ENCODE data around the gene REEP5. TPM values are rescaled to one million over a fixed set of nuclear protein-coding genes. Genes with fewer than 3 reads are reported as not detected.

The REEP5 gene
- total and polyA plus RNA-seq, 9 of the 15 experiments (the other 6 are each of a cell fraction or from before 2014, with no cell fraction given): 14.7 to 102 (median 36.0) TPM

GRCh38 chr5:112933105-112933504, 11.1 kb upstream of the REEP5 start:
- in situ Hi-C loops (cut with MboI): no loop called here
- ChIA-PET POLR2A (no interaction called here), CTCF (ENCODE audit: low intra/inter-chr PET ratio) (no interaction called here)
- Histone ChIP-seq H3K36me3 (ENCODE audit: control insufficient read depth, insufficient read depth, low read length) (no peaks in the 10 kb centered on the region), H4K20me1 (replicated peaks; ENCODE audit: control insufficient read depth, insufficient read depth, low read length) (no peaks in the 10 kb centered on the region), H3K79me2 (ENCODE audit: control insufficient read depth, insufficient read depth, low read length) (no peaks in the 10 kb centered on the region), H3K4me2 (ENCODE audit: insufficient read depth, low read length) (no peak overlapping the region), H3K9me1 (ENCODE audit: control insufficient read depth, insufficient read depth, low read length) (no peaks in the 10 kb centered on the region), H3K9me3 (replicated peaks; ENCODE audit: control insufficient read depth, insufficient read depth, low read depth, low read length) (no peaks in the 10 kb centered on the region), H3K27me3 (ENCODE audit: control insufficient read depth in 2 of 2, insufficient read depth in 2 of 2, low read length in 2 of 2) (no peaks in the 10 kb centered on the region), H3K4me1 (replicated peaks in 1 of 2; ENCODE audit: control insufficient read depth in 2 of 2, insufficient read depth in 2 of 2, low read length in 2 of 2) (peaks cover 0 to 7% of the 10 kb centered on the region in 2 experiments; a peak in 2 of 5 replicates), H3K9ac (ENCODE audit: insufficient read depth in 1 of 2, low read depth in 2 of 2, low read length in 2 of 2) (no peak overlapping the region), H3K27ac (ENCODE audit: extremely low read depth, low read depth, low read length) (no peak overlapping the region), H2AFZ (ENCODE audit: low read depth, low read length) (no peak overlapping the region), H3K4me3 (no peak overlapping the region)
- DNase-seq (ENCODE audit: extremely low read depth in 1 of 4, low spot score in 3 of 4) (no peak), FAIRE-seq (no peak), ATAC-seq (no peak)
- intact Hi-C loops (cut with micrococcal nuclease): no loop called here
- no peak for TF ChIP-seq HCFC1 (IDR thresholded peaks at IDR 0.05; ENCODE audit: low read depth, low read length)
- peak; percentile 86 for TF ChIP-seq ZNF24 (IDR thresholded peaks at IDR 0.05)
- 14% methylated on average over 1 of the region's 1 CpG for WGBS (ENCODE audit: insufficient coverage, low coverage, missing lambda C conversion rate)
- no TSS peak for BruUV-seq (replicated peaks)

GRCh38 chr5:112931473-112931872, 9.4 kb upstream of the REEP5 start:
- FAIRE-seq (peak; percentile 74), DNase-seq (ENCODE audit: extremely low read depth in 1 of 4, low spot score in 3 of 4) (peak in 2 of 4 experiments; percentile 54 to 70), ATAC-seq (peak; percentile 79)
- Histone ChIP-seq H3K9ac (ENCODE audit: insufficient read depth in 1 of 2, low read depth in 2 of 2, low read length in 2 of 2) (no peak overlapping the region), H3K27ac (ENCODE audit: extremely low read depth, low read depth, low read length) (no peak overlapping the region), H3K27me3 (ENCODE audit: control insufficient read depth in 2 of 2, insufficient read depth in 2 of 2, low read length in 2 of 2) (no peaks in the 10 kb centered on the region), H3K4me1 (replicated peaks in 1 of 2; ENCODE audit: control insufficient read depth in 2 of 2, insufficient read depth in 2 of 2, low read length in 2 of 2) (peaks cover 0 to 7% of the 10 kb centered on the region in 2 experiments; a peak in 2 of 5 replicates), H3K4me3 (no peak overlapping the region), H3K79me2 (ENCODE audit: control insufficient read depth, insufficient read depth, low read length) (no peaks in the 10 kb centered on the region), H4K20me1 (replicated peaks; ENCODE audit: control insufficient read depth, insufficient read depth, low read length) (no peaks in the 10 kb centered on the region), H3K36me3 (ENCODE audit: control insufficient read depth, insufficient read depth, low read length) (no peaks in the 10 kb centered on the region), H3K9me3 (replicated peaks; ENCODE audit: control insufficient read depth, insufficient read depth, low read depth, low read length) (no peaks in the 10 kb centered on the region), H3K4me2 (ENCODE audit: insufficient read depth, low read length) (no peak overlapping the region), H3K9me1 (ENCODE audit: control insufficient read depth, insufficient read depth, low read length) (no peaks in the 10 kb centered on the region), H2AFZ (ENCODE audit: low read depth, low read length) (no peak overlapping the region)
- intact Hi-C loops (cut with micrococcal nuclease): no loop called here
- ChIA-PET POLR2A (interaction anchor here (0.9 to 1.3 kb wide), 3 partner anchors 9 to 297 kb away, joined by 3 read pairs; no protein-coding TSS in a partner anchor), CTCF (ENCODE audit: low intra/inter-chr PET ratio) (no interaction called here)
- WGBS (ENCODE audit: insufficient coverage, low coverage, missing lambda C conversion rate): 0% methylated on average over 2 of the region's 2 CpGs
- in situ Hi-C loops (cut with MboI): no loop called here
- BruUV-seq (replicated peaks): no TSS peak
- no peak for TF ChIP-seq ZMIZ1 (IDR thresholded peaks at IDR 0.05; ENCODE audit: low read depth in 2 of 2, low read length in 2 of 2)
- TF ChIP-seq ETV1 (tag; conservative IDR thresholded peaks at IDR 0.05; ENCODE audit: low read depth): peak; percentile 99
- peak; percentile 36; the same call in 1 of the 2 replicates for TF ChIP-seq NFE2 (IDR thresholded peaks at IDR 0.05; ENCODE audit: low read depth)
- TF ChIP-seq CEBPZ (IDR thresholded peaks at IDR 0.05; ENCODE audit: borderline replicate concordance, low read depth, low read length): no peak
- no peak for TF ChIP-seq EZH2 (IDR thresholded peaks at IDR 0.05; ENCODE audit: borderline replicate concordance, low read depth, low read length)
- TF ChIP-seq HEY1 (CRISPR knock-in tag; IDR thresholded peaks at IDR 0.05; ENCODE audit: borderline replicate concordance): peak; percentile 87
- TF ChIP-seq ZNF124 (CRISPR knock-in tag; IDR thresholded peaks at IDR 0.05): no peak
